ENCODE results near the gene OBSCN. TPM values are rescaled to one million over a fixed set of nuclear protein-coding genes. Genes with fewer than 3 reads are reported as not detected.

The OBSCN gene
- total and polyA plus RNA-seq, 7 experiments from 2014 or later, result 1.3 to 132 (median 76.4) TPM

DNA sequence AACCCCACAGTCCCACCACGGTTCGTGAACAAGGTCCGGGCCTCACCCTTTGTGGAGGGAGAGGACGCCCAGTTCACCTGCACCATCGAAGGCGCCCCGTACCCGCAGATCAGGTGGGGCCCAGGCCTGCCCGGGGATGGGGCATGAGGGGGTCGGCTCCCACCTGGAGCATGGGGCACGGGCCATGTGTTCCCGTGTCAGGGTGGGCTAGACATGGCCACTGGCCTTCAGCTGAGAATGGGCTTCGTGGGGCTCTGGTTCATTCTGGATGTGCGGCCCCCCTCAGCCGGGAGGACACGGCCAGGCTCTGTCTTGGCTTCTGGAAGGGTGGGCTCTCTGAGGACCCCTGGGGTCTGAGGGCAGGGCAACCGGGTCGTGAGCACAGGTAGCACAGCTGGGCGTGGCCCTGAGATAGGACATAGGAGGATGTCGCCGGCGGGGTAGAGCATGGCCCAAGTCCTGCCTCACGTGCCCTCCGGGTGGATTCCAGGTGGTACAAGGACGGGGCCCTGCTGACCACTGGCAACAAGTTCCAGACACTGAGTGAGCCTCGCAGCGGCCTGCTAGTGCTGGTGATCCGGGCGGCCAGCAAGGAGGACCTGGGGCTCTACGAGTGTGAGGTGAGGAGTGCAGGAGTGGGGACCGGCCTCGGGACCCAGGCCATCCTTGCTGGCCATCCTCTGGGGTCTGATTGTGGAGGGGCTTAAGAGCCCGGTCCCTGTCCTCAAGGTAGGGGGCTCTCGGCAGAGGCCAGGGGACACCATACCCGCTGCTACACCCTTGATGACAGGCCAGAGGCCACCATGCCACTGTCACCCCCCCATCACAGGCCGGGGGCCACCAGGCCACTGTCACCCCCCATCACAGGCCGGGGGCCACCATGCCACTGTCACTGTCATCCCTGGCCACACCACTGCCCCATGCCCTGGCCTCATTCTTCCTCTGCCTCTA lies 143.3 kb downstream of the OBSCN start:
- H3K27me3 ChIP-seq (ENCODE audit: control insufficient read depth in 2 of 2, insufficient read depth in 2 of 2, low read length in 2 of 2), result no peaks in the 10 kb centered on the region
- DNase-seq, result no peak
- Mint-ChIP-seq H3K9me3 (no peaks in the 10 kb centered on the region), H3K4me3 (no peak overlapping the region), H3K36me3 (peaks cover 0 to 12% (median 6%) of the 10 kb centered on the region in 5 donors), H3K27ac (no peak overlapping the region), H3K27me3 (no peaks in the 10 kb centered on the region), H3K4me1 (peaks cover 0 to 7% (median 0%) of the 10 kb centered on the region in 7 donors)
- no peak overlapping the region for H3K4me3 ChIP-seq (ENCODE audit: low read length)
- CTCF ChIA-PET, result no interaction called here
- H3K9me3 ChIP-seq (ENCODE audit: control insufficient read depth in 2 of 3, low read length in 3 of 3), result no peaks in the 10 kb centered on the region
- H3K27ac ChIP-seq (ENCODE audit: low read depth, low read length), result no peak overlapping the region
- intact Hi-C loops (cut with micrococcal nuclease), result no loop called here
- no peaks in the 10 kb centered on the region for H3K4me1 ChIP-seq (ENCODE audit: control insufficient read depth in 2 of 2, insufficient read depth in 2 of 2, low read length in 2 of 2)
- POLR2A ChIA-PET, result no interaction called here
- H3K36me3 ChIP-seq (ENCODE audit: control insufficient read depth in 2 of 3, insufficient read depth in 3 of 3, low read length in 3 of 3), result peaks cover 0 to 34% (median 0%) of the 10 kb centered on the region in 3 experiments
- no peak for ATAC-seq

DNA sequence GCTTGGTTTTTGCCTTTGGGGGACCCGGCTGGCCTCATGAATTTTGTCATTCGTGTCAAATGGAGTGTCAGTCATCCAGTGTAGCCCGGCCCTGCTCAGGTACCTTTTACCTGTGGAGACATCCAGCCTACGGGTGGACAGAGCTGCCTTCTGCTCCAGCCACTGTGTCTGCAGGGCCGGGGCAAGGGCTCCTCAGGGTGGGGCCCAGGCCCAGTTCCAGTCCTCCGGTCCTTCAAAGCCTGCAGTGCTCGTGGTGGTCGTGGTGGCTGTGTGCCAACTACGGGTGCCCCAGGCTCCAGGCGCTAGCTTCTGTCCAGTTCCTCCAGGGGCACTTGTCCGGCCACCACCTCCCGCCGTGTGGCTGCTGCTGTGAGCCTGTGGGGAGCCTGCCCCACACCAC lies 144.0 kb downstream of the OBSCN start:
- Histone ChIP-seq H3K27ac (ENCODE audit: low read depth, low read length) (no peak overlapping the region), H3K4me3 (ENCODE audit: low read length) (no peak overlapping the region), H3K27me3 (ENCODE audit: control insufficient read depth in 2 of 2, insufficient read depth in 2 of 2, low read length in 2 of 2) (no peaks in the 10 kb centered on the region), H3K9me3 (ENCODE audit: control insufficient read depth in 2 of 3, low read length in 3 of 3) (no peaks in the 10 kb centered on the region), H3K36me3 (ENCODE audit: control insufficient read depth in 2 of 3, insufficient read depth in 3 of 3, low read length in 3 of 3) (peaks cover 0 to 34% (median 0%) of the 10 kb centered on the region in 3 experiments), H3K4me1 (ENCODE audit: control insufficient read depth in 2 of 2, insufficient read depth in 2 of 2, low read length in 2 of 2) (no peaks in the 10 kb centered on the region)
- Mint-ChIP-seq H3K27ac (no peak overlapping the region), H3K9me3 (no peaks in the 10 kb centered on the region), H3K4me3 (no peak overlapping the region), H3K27me3 (no peaks in the 10 kb centered on the region), H3K36me3 (peaks cover 0 to 12% (median 6%) of the 10 kb centered on the region in 5 donors), H3K4me1 (peaks cover 0 to 7% (median 0%) of the 10 kb centered on the region in 7 donors)
- DNase-seq (no peak), ATAC-seq (no peak)
- ChIA-PET POLR2A (no interaction called here), CTCF (no interaction called here)
- intact Hi-C loops (cut with micrococcal nuclease), result no loop called here

DNA sequence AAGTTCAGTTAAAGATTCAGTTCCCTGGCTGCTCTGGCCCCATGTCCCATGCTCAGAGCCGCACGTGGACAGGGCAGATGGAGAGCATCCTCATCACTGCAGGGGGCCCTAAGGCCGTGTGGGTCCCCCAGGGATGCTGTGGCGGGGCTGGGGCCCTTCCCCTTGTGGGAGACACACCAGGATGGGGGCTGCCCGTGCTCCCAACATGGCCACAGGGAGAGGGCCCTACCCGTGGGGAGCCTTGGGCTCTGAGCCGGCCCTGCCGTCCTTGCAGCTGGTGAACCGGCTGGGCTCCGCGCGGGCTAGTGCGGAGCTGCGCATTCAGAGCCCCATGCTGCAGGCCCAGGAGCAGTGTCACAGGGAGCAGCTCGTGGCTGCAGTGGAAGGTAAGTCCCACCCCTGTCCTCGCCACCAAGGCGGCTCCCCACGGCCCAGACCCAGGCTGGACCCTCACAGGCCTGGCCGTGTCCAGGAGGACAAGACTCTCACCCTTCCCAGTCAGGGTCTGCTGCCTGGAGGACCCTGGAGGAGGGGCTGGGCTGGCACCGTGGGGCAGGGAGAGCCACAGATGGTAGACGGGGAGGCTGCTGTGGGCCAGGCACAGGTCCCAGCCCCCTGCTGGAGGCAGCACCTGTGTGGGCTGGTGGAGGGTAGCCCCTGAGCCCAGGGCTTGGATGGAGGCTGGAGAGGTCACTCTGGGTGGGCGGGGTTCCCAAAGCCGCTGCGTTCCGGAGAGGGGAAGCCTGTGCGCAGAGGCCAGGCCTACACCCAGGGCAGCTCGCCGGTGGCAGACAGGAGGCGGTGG lies 145.0 kb downstream of the OBSCN start:
- intact Hi-C loops (cut with micrococcal nuclease), result no loop called here
- POLR2A ChIA-PET, result no interaction called here
- DNase-seq (no peak), ATAC-seq (no peak)
- Histone ChIP-seq H3K9me3 (ENCODE audit: control insufficient read depth in 2 of 3, low read length in 3 of 3) (no peaks in the 10 kb centered on the region), H3K4me1 (ENCODE audit: control insufficient read depth in 2 of 2, insufficient read depth in 2 of 2, low read length in 2 of 2) (no peaks in the 10 kb centered on the region), H3K27ac (ENCODE audit: low read depth, low read length) (no peak overlapping the region), H3K36me3 (ENCODE audit: control insufficient read depth in 2 of 3, insufficient read depth in 3 of 3, low read length in 3 of 3) (peaks cover 0 to 34% (median 0%) of the 10 kb centered on the region in 3 experiments), H3K4me3 (ENCODE audit: low read length) (no peak overlapping the region), H3K27me3 (ENCODE audit: control insufficient read depth in 2 of 2, insufficient read depth in 2 of 2, low read length in 2 of 2) (no peaks in the 10 kb centered on the region)
- Mint-ChIP-seq H3K4me3 (no peak overlapping the region), H3K9me3 (no peaks in the 10 kb centered on the region), H3K27me3 (no peaks in the 10 kb centered on the region), H3K4me1 (peaks cover 0 to 7% (median 0%) of the 10 kb centered on the region in 7 donors), H3K36me3 (peaks cover 0 to 12% (median 6%) of the 10 kb centered on the region in 5 donors), H3K27ac (no peak overlapping the region)
- CTCF ChIA-PET, result no interaction called here

- Mint-ChIP-seq H3K9me3 (no peaks in the 10 kb centered on the region), H3K27me3 (no peaks in the 10 kb centered on the region), H3K36me3 (peaks cover 0 to 12% (median 6%) of the 10 kb centered on the region in 5 donors), H3K4me1 (peaks cover 0 to 7% (median 0%) of the 10 kb centered on the region in 7 donors), H3K27ac (no peak overlapping the region), H3K4me3 (no peak overlapping the region)
- ChIA-PET POLR2A (no interaction called here), CTCF (no interaction called here)
- H3K36me3 ChIP-seq (ENCODE audit: control insufficient read depth in 2 of 3, insufficient read depth in 3 of 3, low read length in 3 of 3), result peaks cover 0 to 34% (median 0%) of the 10 kb centered on the region in 3 experiments
- DNase-seq, result no peak
- no peaks in the 10 kb centered on the region for H3K27me3 ChIP-seq (ENCODE audit: control insufficient read depth in 2 of 2, insufficient read depth in 2 of 2, low read length in 2 of 2)
- no peak overlapping the region for H3K27ac ChIP-seq (ENCODE audit: low read depth, low read length)
- intact Hi-C loops (cut with micrococcal nuclease), result no loop called here
- no peak overlapping the region for H3K4me3 ChIP-seq (ENCODE audit: low read length)
- no peak for ATAC-seq
- H3K9me3 ChIP-seq (ENCODE audit: control insufficient read depth in 2 of 3, low read length in 3 of 3), result no peaks in the 10 kb centered on the region
- no peaks in the 10 kb centered on the region for H3K4me1 ChIP-seq (ENCODE audit: control insufficient read depth in 2 of 2, insufficient read depth in 2 of 2, low read length in 2 of 2)
Observed at GRCh38 chr1:228353601-228354371, 145.9 kb downstream of the OBSCN start.

DNA sequence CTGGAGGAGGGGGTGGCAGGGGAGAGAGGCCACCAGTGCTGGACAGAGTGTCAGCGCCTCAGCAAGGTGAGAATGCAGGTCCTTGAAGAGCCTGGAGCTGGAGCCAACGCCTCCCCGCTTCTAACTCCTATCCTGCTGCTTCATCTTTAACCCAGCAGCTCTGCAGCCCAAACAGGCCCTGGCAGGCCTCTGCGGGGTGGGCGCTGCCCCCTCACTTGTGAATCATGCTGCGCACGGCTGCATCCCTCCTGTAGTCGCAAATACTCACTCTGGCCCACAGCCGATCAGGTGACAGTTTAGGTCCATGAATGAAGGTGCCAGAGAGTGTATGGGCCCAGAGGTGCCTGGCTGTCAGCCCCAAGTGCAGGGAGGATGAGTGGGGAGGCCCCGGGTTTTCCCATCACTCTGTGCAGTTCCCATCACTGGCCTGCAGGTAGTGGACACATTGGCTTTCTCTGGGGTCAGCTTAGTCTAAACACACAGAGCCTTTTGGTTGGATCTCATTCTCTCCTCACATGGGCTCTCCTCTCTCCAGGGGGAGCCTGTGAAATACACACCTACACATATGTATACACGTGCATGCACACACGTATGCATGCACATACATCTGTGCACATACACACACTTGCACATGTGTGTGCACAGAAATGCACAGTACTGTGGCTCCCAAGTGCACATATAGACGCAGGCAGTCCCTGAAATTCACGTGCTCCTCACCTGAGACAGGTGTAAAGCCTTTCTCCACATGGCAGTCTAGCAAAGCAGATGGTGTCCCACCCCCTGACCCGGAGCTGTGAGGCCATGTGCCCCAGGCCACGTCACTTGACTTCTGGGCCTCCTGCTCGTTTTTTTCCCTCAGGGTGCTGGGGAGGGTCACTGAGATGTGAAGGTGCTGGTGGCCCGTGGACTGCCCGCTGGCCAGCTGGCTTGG lies 146.8 kb downstream of the OBSCN start:
- H3K9me3 Mint-ChIP-seq, result no peaks in the 10 kb centered on the region
- no peaks in the 10 kb centered on the region for H3K27me3 ChIP-seq (ENCODE audit: control insufficient read depth in 2 of 2, insufficient read depth in 2 of 2, low read length in 2 of 2)
- intact Hi-C loops (cut with micrococcal nuclease), result no loop called here
- H3K27ac Mint-ChIP-seq, result no peak overlapping the region
- no peaks in the 10 kb centered on the region for H3K9me3 ChIP-seq (ENCODE audit: control insufficient read depth in 2 of 3, low read length in 3 of 3)
- H3K36me3 ChIP-seq (ENCODE audit: control insufficient read depth in 2 of 3, insufficient read depth in 3 of 3, low read length in 3 of 3), result peaks cover 0 to 34% (median 0%) of the 10 kb centered on the region in 3 experiments
- H3K4me3 Mint-ChIP-seq, result no peak overlapping the region
- no peaks in the 10 kb centered on the region for H3K4me1 ChIP-seq (ENCODE audit: control insufficient read depth in 2 of 2, insufficient read depth in 2 of 2, low read length in 2 of 2)
- H3K4me3 ChIP-seq (ENCODE audit: low read length), result no peak overlapping the region
- DNase-seq (no peak), ATAC-seq (no peak)
- POLR2A ChIA-PET, result no interaction called here
- no peak overlapping the region for H3K27ac ChIP-seq (ENCODE audit: low read depth, low read length)
- CTCF ChIA-PET, result no interaction called here
- H3K36me3 Mint-ChIP-seq, result peaks cover 0 to 12% (median 5%) of the 10 kb centered on the region in 5 donors
- peaks cover 0 to 7% (median 0%) of the 10 kb centered on the region in 7 donors for H3K4me1 Mint-ChIP-seq
- no peaks in the 10 kb centered on the region for H3K27me3 Mint-ChIP-seq

Data from naive thymus-derived CD4-positive, alpha-beta T cell (primary cell).